HG03342 (cell line): ENCODE measurements around the gene DGKE.

Experiments used
- ATAC-seq: cut with Tn5 transposase; IDR thresholded peaks from one replicate; pipeline ENCODE4 v1.9.1; 2021; ENCODE audit warnings: mild to moderate bottlenecking, moderate library complexity; ENCODE audit not compliant: unreplicated experiment

DGKE gene

GRCh38 chr17:56887552-56888467 lies 53.9 kb downstream of the DGKE start:
- ATAC-seq: no peak

DNA sequence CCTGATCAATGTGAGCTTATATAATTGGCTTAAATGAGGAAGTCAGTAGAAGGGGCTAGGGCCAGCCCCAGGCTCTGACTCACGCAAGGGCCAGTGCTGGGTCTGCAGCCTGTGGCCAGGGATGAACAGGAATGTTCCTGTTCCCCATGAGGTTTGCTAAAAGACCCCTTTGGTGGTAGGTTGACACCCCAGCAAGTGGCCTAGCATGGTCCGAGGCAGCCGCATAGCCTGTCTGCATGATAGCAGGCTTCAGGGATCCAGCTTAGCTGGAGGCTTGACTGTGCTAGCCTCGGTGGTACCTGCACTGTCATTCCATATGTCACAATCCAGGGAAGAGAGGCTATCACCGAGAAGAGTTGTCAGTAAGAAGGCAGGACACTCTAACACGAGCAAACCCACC lies 56.4 kb downstream of the DGKE start:
- no peak for ATAC-seq

DNA sequence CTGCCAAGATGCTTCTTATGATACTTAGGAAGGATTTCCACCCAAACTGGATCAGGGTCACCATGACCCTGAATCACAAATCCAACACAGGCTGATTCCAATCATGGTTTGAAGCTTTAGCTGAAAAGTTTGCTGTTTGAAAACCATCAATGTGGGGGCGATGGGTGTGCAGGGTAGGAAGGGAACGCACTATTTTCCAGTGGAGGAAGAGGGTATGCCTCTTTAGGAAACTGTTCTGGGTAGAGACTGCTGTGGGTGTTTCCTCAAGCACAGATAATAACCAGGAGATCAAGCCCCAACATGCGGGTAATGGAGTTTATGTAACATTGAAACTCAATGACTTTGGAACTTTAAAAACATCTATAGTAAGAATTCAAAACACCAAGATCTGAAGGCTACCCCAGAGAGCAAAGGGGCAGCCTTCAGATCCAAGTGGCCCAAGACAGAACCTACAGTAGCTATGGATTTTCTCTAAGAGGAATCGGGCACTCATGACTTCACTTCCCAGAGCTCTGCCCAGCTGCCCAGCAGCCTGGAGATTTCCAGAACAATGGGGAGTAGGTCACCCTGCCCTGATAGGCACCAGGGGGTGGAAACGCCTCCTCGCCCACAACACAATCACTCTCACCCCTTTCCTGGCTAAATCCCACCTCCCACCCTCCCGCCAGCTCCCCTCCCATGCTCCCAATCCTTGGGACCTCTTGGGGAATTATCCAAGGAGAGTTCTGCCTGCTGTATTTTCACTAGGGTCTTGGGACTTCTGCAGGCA lies 57.1 kb downstream of the DGKE start:
- no peak for ATAC-seq

DNA sequence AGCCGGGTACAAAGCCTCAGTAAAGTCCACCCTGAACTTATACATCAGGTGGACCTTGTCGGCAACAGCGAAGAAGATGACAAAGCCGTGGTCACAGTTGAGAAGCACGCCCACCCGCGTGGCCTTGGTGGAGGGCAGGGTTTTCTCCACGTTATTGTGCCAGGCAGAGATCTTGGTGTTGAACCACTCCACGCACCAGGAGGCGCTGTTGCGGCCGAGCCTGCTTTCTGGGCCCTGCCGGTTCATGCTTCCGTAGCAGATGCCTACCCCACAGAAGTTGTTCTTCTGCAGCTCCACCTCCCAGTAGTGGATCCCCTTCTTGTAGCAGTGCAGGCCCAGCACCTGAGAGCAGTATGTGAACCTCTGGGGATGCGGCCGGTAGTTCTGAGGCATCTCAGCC lies 57.8 kb downstream of the DGKE start:
- ATAC-seq: no peak

DNA sequence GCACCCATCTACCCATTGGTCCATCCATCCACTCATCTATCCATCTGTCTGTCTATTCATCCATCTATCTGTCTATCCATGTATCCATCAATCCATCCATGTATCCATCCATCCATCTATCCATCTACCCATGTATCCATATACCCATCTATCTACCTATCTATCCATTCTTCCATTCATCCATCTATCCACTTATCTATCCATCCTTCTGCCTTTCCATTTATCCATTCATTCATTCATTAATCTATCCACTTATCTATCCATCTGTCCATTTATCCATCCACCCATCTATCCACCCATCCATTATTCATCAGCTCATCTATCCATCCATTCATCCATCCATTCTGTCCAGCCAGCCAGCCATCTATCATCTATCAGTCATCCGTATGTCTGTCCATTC lies 58.4 kb downstream of the DGKE start:
- no peak for ATAC-seq

- ATAC-seq: no peak
These were observed 59.6 kb downstream of the DGKE start for GRCh38 chr17:56893503-56893902.

DNA sequence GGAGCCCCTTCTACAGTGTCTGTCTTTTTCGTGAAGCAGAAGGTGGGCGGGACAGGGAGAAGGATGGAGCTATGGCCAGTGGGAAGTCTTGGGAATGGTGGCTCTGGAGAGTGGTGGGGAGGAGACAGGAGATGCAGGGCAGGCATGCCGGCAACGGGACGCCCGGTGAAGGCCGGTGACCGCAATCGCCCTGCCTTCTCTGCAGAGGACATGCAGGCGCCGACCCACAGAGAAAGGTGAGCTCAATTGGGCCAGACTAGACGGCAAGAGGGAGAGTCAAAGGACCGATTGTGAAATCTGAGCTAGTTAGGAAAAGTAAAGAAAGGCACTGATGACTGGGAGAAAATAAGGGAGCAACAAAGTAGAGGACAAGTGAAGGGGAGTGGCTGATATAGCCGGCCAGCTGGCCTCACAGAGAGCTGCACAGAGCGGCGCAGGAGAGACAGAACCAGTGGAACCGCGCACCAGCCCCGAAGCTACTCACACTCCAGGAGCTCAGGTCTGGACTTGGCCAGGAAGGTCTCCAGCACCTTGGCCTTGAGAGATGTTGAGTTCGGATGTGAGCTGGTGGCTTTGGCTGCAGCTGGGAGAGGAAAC lies 61.0 kb downstream of the DGKE start:
- ATAC-seq: no peak

DNA sequence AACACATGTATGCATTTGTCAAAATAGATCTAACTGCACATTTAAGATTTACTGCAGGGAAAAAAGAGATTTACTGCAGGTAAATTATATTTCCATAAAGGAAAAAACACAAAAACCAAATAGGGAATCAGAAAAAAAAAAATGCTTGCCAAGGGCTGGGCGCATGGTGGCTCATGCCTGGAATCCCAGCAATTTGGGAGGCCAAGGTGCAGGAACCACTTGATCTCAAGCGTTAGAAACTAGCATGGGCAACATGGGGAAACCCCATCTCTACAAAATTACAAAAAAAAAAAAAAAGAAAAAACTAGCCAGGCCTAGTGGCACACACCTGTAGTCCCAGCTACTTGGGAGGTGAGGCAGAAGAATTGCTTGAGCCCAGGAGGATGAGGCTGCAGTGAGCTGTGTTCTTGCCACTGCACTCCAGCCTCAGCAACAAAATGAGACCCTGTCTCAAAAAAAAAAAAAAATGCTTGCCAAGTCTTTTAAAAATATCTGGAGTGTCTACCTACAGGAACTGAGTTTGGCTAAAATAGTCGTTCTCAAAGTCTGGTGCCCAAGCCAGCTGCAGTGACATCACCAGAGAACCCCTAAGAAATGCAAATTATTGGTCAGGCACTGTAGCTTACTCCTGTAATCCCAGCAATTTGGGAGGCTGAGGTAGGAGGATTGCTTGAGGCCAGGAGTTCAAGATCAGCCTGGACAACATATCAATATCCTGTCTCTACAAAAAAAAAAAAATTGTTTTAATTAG lies 62.4 kb downstream of the DGKE start:
- ATAC-seq: no peak

GRCh38 chr17:56896968-56897359 lies 63.0 kb downstream of the DGKE start:
- ATAC-seq: no peak

DNA sequence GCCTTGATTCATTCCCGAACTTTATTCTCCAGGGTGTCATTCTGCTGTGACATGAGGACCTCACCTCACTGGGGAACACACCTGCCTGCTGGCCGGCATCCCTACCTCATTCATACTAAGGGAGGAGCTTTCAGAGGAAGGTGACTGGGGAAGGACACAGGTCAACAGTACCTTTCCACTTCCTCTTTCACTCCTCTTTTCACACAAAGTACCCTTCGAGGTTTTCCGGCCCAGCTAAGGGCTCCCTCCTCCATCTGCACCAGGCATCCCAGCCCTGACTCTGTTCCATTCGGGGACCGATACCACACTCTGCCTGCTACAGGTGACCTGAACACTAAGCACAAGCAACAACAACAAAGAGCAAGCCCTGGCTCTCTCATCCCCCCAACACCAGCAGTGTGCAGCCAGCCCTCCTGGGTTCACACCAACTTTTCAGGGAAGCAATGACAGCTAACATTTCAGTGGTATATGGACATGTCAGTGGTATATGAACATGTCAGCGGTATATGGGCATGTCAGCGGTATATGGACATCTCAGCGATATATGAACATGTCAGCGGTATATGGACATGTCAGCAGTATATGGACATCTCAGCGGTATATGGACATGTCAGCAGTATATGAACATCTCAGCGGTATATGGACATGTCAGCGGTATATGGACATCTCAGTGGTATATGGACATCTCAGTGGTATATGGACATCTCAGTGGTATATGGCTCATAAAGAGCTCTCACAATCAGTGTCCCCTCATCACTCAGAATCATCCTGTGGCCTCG lies 63.9 kb downstream of the DGKE start:
- peak; percentile 62 for ATAC-seq

DNA sequence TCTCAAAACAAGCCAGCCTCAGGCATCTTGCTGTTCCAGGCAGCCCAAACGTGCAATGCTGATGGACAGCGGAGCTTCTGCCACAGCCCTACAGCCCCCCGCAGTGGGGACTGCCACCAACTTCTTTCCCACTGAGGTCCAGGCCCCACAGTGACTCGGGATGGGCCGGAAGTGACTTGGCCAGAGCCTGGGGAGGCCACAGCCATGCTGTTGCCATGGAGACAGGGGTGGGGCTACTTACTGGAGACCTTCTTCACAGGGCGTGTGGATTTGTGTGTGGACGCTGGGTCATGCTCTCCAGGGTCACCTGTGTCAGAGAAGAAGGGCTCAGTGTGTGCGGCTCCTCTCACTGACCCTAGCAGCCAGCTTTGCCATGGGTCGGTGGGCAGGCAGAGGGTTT lies 64.9 kb downstream of the DGKE start:
- ATAC-seq: no peak

- ATAC-seq: no peak
These were observed 65.5 kb downstream of the DGKE start for GRCh38 chr17:56899403-56899802.

GRCh38 chr17:56902348-56902747 lies 68.4 kb downstream of the DGKE start:
- ATAC-seq: no peak

- no peak for ATAC-seq
These were observed 69.6 kb downstream of the DGKE start for GRCh38 chr17:56903560-56903959.

DNA sequence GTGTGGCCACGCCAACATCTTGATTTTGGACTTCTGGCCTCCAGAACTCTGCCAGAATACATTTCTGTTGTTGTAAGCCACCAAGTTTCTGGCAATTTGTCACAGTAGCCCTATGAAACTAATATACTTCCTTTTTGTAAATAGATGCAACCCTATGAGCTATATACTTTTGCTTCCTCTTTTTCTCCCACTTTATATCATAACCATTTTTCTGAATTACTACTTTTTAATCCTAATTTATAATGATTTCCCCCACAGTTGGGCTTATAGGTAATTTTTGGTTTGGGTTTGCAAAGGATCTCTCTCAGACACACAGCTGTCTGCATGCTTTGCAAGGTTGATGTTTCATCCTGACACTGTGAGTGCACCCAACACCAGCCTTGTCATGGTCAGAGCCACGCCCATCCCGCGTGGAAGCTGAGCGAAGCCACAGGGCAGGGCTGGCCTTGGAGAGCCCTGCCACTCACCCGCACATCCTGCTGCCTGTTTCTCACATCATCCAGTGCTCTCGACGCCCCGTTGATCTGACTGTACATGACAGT lies 74.1 kb downstream of the DGKE start:
- peak; percentile 89 for ATAC-seq

GRCh38 chr17:56909742-56910508 lies 76.0 kb downstream of the DGKE start:
- no peak for ATAC-seq

DNA sequence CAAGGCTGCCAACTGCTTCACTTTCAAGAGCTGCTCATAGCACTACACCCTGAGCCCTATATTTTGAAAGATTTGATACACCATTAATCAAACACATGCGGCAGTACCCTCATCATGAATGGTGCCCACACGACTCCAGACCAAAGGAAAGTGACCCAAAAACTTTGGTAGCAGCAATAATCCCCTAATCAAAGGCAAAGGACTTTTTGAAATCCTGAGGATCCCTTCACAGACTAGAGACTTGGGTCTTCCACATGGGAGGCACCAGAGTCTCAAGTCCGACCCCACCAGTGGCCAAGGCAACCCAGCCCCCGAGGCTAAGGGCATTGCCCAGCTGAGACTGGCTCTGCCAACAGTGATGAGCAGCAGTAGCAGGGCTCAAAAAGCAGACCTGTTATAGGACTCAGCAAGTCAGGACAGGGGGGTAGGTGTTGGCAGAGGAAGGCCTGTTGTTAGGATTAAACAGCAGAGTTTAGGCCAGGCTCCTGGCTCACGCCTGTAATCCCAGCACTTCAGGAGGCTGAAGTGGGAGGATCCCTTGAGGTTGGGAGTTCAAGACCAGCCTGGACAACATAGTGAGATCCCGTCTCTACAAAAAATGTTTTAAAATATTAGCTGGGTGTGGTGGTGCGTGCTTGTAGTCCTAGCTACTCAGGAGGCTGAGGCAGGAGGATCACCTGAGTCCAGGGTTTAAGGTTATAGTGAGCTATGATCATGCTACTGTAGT lies 76.7 kb downstream of the DGKE start:
- ATAC-seq: no peak
